Adrenal gland (tissue), 12 donors: ENCODE results near the gene ATP5PB. TPM values are rescaled to one million over a fixed set of nuclear protein-coding genes. Genes with fewer than 3 reads are reported as not detected.
A peak's percentile ranks its signal among the peaks of the same experiment; 100 is the strongest.

Experiments
- DNase-seq, 7 donors: peaks; one replicate each; pipeline ENCODE4 v3.0.0-alpha.2; 2019 to 2020
- H3K27ac ChIP-seq, 5 donors: fragments of 200-600 bp; sonication (generic) in 4 of 5; 1 replicate in 3 of 5; 2 replicates in 2 of 5; pipeline versions ENCODE4 v1.5.1 to v1.8.0; 2016 to 2020; ENCODE audit warnings: mild to moderate bottlenecking in 1 of 5
- H3K27me3 ChIP-seq: fragments of 200-600 bp; 2 replicates; pipeline ENCODE4 v1.8.0; 2021
- H3K36me3 ChIP-seq, 2 donors: fragments of 200-600 bp; replicated peaks in 1 of 2; 1 replicate in 1 of 2; 2 replicates in 1 of 2; pipeline versions ENCODE4 v1.5.1 to v1.8.0; 2018 to 2022
- H3K4me1 ChIP-seq, 2 donors: fragments of 200-600 bp; replicated peaks in 1 of 2; 1 replicate in 1 of 2; 2 replicates in 1 of 2; pipeline versions ENCODE4 v1.5.1 to v1.8.0; 2018 to 2021
- H3K4me3 ChIP-seq, 4 donors: fragments of 200-600 bp; sonication (generic) in 3 of 4; one replicate each; pipeline ENCODE4 v1.5.1; 2016 to 2018
- H3K9me3 ChIP-seq, 3 donors: fragments of 200-600 bp; sonication (generic) in 1 of 3; replicated peaks in 1 of 3; 1 replicate in 2 of 3; 2 replicates in 1 of 3; pipeline versions ENCODE4 v1.5.1 to v1.8.0; 2016 to 2021
- CTCF ChIP-seq, 6 experiments: fragments of 450-650 bp in 4 of 6; fragments of 200-600 bp in 2 of 6; sonication (generic) in 1 of 6; IDR thresholded peaks; 1 replicate in 5 of 6; 2 replicates in 1 of 6; pipeline versions ENCODE4 v1.5.1 to v1.8.0; 2016 to 2021; ENCODE audit warnings: antibody characterized with exemption in 6 of 6, mild to moderate bottlenecking in 2 of 6, moderate library complexity in 1 of 6
- POLR2A ChIP-seq, 2 donors: fragments of 450-650 bp; IDR thresholded peaks; one replicate each; pipeline ENCODE4 v1.6.1; 2017; ENCODE audit warnings: antibody characterized with exemption in 2 of 2, mild to moderate bottlenecking in 2 of 2, moderate library complexity in 1 of 2
- WGBS, 4 donors: extraction: QIAGEN DNeasy Blood & Tissue Kit in 2 of 4; methylation state at CpG; one replicate each; pipeline versions ENCODE4 v1.1.5 to v1.1.7; 2013 to 2017; 5-methylcytosine and 5-hydroxymethylcytosine counted together
- intact Hi-C, 2 donors: fragments of 100-400 bp; cut with DNase I; formaldehyde crosslinking; loops; one replicate each; pipeline versions ENCODE4 v1.14.1 to v1.15.0; 2022 to 2023
- polyA plus RNA-seq, 3 donors: library from polyadenylated mRNA; stranded (reverse); fragments of 200-250 nt in 2 of 3; fragments of 350-450 nt in 1 of 3; fragmentation: Illumina TruSeq in 1 of 3; extraction: RNeasy Lipid Tissue Mini Kit (QIAGEN cat#74804) in 1 of 3; gene quantifications; one replicate each; pipeline ENCODE4 v1.2.3, GENCODE V29; 2013 to 2014
- total RNA-seq, 9 donors: library from RNA; depleted of rRNA in 4 of 9; stranded (reverse); fragments of >200 nt in 4 of 9; fragments of 120-200 nt in 1 of 9; fragmentation: NEBNext Ultra II Directional in 1 of 9; extraction: Animal tissue kit (Norgen Biotek cat#: 25700) in 1 of 9; gene quantifications; one replicate each; pipeline versions ENCODE4 v1.1.0 to v1.2.4, GENCODE V29; 2013 to 2023
- donor health status: healthy with polysubstance abuse.
- donor health status: Bipolar disorder and iron deficiency.
- donor health status: DM: yes; HTN: yes; CAD: no.
- donor health status: DM: no; HTN: no; CAD: no.
- donor health status: DM: no; HTN: no; CAD: no.
- donor health status: DM: yes; HTN: yes; CAD: no.

The ATP5PB gene
- total and polyA plus RNA-seq, 12 donors, result 103 to 834 (median 245) TPM

DNA sequence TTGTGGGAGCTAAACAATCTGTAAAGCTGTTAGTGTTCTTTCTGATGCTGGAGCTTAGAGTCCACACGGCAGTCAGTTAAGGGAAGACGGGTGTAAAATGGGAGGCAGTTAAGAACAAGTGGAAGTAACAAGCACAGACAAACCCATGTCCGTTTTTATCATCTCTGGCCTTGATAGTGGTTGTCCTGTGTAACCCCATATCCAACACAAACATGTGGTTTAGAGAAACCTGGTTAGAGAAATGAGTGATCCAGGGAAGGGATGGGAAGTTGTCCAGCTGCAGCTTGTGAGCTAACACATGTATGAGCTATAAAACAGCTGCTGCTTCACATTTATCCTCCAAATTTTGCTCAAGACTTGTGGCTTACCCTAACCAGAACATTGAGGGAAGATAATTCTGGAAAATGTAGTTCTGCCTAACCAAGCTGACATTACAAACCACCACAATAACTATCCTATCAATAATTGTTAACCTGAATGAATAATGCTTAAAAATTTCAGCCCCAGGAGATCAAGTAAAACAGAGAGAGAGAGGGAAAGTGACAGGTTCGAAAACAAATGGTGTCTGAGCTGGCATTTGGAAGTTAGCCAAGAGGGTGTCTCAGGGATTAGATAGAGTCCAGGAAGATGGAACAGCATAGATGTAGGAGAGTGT, 13.9 kb downstream of the ATP5PB start:
- 58 to 68% (median 65%) methylated on average over 4 of the region's 4 CpGs for WGBS, 4 donors
- H3K27ac ChIP-seq, result peak overlapping the region in 1 of 5 donors; percentile 17
- peaks cover 0 to 42% of the 10 kb centered on the region in 2 donors for H3K36me3 ChIP-seq
- no peaks in the 10 kb centered on the region for H3K27me3 ChIP-seq
- H3K4me1 ChIP-seq, result peaks cover 0 to 13% of the 10 kb centered on the region in 2 donors
- intact Hi-C loops, result no loop called here
- H3K4me3 ChIP-seq, result no peak overlapping the region
- TF ChIP-seq POLR2A (IDR thresholded peaks at IDR 0.05), result no peak
- no peak for TF ChIP-seq CTCF (IDR thresholded peaks at IDR 0.05)
- DNase-seq, result peak in 6 of 7 donors; percentile 43 to 64 (median 58)
- H3K9me3 ChIP-seq, result no peaks in the 10 kb centered on the region

- H3K9me3 ChIP-seq, result no peaks in the 10 kb centered on the region
- H3K27me3 ChIP-seq, result no peaks in the 10 kb centered on the region
- intact Hi-C loops, result no loop called here
- peaks cover 0 to 13% of the 10 kb centered on the region in 2 donors for H3K4me1 ChIP-seq
- H3K36me3 ChIP-seq, result peaks cover 0 to 20% of the 10 kb centered on the region in 2 donors
- no peak overlapping the region for H3K4me3 ChIP-seq
- H3K27ac ChIP-seq, result no peak overlapping the region
- TF ChIP-seq CTCF (IDR thresholded peaks at IDR 0.05), result no peak
- no peak for TF ChIP-seq POLR2A (IDR thresholded peaks at IDR 0.05)
- WGBS, 4 donors, result 94 to 99% (median 98%) methylated on average over 2 of the region's 2 CpGs
- DNase-seq, result no peak
Measured at GRCh38 chr1:111465754-111466153, 16.5 kb downstream of the ATP5PB start.

DNA sequence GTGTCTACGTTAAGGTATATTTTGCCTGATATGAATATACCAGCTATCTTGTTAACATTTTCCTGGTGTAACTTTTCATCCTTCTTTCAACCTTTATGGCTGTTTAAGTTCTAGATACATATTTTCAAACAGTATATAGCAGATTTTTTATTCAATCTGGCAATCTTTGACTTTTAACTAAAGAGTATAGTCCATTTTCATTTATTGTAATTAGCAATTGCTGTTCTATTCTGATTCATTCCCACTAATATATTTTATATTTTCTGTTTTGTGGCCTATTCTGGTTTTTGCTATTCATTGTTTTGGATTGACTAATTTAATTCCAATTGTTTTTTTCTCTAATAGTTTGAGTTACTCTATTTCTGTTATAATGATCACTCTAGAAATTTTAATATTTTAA, 17.2 kb downstream of the ATP5PB start:
- WGBS, 4 donors, result 0% methylated on average over 1 of the region's 1 CpG
- H3K4me3 ChIP-seq, result no peak overlapping the region
- intact Hi-C loops, result no loop called here
- no peak for DNase-seq
- peaks cover 0 to 13% of the 10 kb centered on the region in 2 donors for H3K36me3 ChIP-seq
- no peak for TF ChIP-seq POLR2A (IDR thresholded peaks at IDR 0.05)
- no peak for TF ChIP-seq CTCF (IDR thresholded peaks at IDR 0.05)
- H3K9me3 ChIP-seq, result no peaks in the 10 kb centered on the region
- no peak overlapping the region for H3K27ac ChIP-seq
- peaks cover 0 to 13% of the 10 kb centered on the region in 2 donors for H3K4me1 ChIP-seq
- no peaks in the 10 kb centered on the region for H3K27me3 ChIP-seq

GRCh38 chr1:111467865-111468716, 18.8 kb downstream of the ATP5PB start:
- intact Hi-C loops, result no loop called here
- Histone ChIP-seq H3K4me1 (peaks cover 2 to 13% of the 10 kb centered on the region in 2 donors), H3K36me3 (peaks cover 0 to 3% of the 10 kb centered on the region in 2 donors), H3K9me3 (no peaks in the 10 kb centered on the region), H3K27ac (no peak overlapping the region), H3K4me3 (no peak overlapping the region), H3K27me3 (no peaks in the 10 kb centered on the region)
- DNase-seq, result no peak
- WGBS, 4 donors, result 88 to 95% (median 90%) methylated on average over 2 of the region's 2 CpGs
- TF ChIP-seq CTCF (IDR thresholded peaks at IDR 0.05) (no peak), POLR2A (IDR thresholded peaks at IDR 0.05) (no peak)
